Activated CD4-positive, alpha-beta T cell treated with anti-CD3 and anti-CD28 coated beads, Interleukin-2, amount 50 U/mL, for 4 hours (primary cell): ENCODE measurements around the gene ATP4A.
A peak's percentile ranks its signal among the peaks of the same experiment; 100 is the strongest.
"Not testable (repeated sequence)": the region's sequence is repeated elsewhere in the genome, so short reads cannot be mapped to it uniquely, and the experiment has no call there.

Experiments used
- DNase-seq, 2 experiments: peaks; one replicate each; pipeline ENCODE4 v3.0.0-alpha.2; 2020

ATP4A gene

GRCh38 chr19:35563207-35563829, at the start of gene ATP4A:
ATP4A (minus strand) TSS chr19:35563658; CDS start chr19:35563629, 29 bp downstream.
- no peak for DNase-seq

DNA sequence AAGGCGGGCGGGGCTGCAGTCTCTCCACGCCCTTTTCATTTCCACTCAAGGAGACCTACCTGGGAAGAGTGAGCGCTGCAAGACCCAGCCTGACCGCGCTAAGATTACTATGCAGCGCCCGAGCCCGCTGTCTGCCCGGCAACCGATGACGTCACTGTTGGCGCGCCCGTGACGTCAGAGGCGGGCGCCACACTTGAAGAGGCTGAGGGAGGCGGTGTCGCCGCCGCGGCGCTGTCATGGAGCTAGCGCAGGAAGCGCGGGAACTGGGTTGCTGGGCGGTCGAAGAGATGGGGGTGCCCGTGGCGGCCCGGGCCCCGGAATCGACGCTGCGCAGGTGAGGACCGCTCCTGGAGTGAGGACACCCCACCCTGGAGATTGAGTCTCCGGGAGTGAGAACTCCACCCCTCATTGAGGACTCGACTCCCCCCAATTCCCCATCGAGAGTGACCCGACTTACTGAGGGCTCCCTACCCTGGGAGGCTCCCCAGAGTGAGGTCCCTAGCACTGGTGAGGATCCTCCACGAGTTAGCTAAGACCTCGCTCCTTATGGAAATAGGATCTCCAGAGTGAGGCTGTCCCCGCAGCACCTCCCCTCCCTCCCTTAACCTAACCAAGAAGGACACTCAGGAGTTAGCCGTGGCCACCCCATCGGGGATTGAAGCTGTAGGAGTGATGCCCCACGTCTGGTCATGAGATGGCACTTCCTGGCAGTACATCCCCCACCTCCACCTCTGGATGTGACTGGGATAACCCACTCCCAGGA, 49.3 kb upstream of the ATP4A start, which contains the start of gene HAUS5:
TSS of gene HAUS5 (plus strand) at position 177 of the 763 bp plus-strand sequence. CDS start at position 237, 60 bp downstream.
- DNase-seq, result peak; percentile 91 to 92

DNA sequence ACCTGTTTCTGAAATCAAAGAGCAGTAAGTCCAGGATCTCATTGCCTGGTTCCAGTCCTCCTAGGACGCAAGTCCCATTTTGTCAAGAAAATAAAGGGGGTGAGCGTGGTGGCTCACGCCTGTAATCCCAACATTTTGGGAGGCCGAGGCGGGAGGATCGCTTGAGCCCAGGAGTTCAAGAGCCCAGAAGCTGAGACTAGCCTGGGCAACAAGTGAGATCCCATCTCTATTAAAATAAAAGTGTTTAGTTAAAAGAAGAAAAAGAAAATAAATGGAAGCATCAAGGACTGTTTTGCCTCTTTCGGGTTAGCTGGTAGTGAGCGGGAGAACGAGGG, 48.7 kb upstream of the ATP4A start:
- no peak for DNase-seq

- DNase-seq, result no peak
Measured at GRCh38 chr19:35609851-35610353, 46.4 kb upstream of the ATP4A start.

GRCh38 chr19:35608251-35608650, 44.8 kb upstream of the ATP4A start:
- DNase-seq, result no peak

- no peak for DNase-seq
Measured at GRCh38 chr19:35607661-35608060, 44.2 kb upstream of the ATP4A start.

DNA sequence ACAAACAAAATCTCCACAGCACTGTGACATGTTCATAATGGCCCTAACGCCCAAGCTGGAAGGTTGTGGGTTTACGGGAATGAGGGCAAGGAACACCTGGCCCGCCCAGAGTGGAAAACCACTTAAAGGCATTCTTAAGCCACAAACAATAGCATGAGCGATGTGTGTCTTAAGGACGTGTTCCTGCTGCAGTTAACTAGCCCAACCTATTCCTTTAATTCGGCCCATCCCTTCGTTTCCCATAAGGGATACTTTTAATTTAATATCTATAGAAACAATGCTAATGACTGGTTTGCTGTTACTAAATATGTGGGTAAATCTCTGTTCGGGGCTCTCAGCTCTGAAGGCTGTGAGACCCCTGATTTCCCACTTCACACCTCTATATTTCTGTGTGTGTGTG, 43.7 kb upstream of the ATP4A start:
- not testable (repeated sequence) for DNase-seq

DNA sequence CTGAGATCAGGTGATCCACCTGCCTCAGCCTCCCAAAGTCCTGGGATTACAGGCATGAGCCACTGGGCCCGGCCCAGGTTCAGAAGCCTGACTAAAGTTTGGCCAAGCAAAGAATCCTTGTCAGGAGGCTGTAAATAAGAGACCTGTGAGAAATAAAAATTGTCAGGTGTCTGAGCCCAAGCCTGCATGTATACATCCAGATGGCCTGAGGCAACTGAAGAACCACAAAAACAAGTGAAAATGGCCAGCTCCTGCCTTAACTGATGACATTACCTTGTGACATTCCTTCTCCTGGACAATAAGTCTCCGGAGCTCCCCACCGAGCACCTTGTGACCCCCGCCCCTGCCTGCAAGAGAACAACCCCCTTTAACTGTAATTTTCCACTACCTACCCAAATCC, 41.0 kb upstream of the ATP4A start:
- DNase-seq, result not testable (repeated sequence)

GRCh38 chr19:35601971-35602370, 38.5 kb upstream of the ATP4A start:
- no peak for DNase-seq

DNA sequence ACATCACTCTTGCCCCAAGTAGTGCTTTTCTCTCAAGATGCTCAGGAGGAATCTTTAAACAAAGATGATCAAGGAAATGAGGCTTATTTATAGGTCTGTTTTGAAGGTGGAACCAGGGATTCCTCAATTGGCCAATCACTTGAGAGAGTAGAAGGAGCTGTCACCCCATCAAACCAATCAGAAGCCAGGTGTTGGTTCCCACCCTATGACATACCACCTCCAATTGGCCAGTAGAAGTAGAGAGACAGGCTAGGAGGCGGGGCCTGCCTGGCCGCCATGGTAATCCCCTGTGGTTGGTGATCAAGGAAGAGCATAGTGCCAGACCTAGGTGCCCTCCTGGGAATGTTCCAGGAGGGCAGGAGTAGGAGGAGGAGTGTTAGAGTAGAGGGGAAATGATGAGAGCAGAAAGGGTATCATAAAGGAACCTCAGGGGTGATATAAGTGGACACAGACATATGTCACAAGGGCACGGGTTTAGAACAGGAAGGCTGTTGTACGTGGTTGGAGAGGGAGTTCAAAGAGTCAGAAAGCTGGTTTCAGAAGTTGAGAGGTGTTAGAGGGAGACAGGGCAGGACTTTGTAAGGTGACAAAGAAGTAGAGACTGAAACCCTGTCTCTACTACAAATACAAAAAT, 33.0 kb upstream of the ATP4A start:
- DNase-seq, result no peak

DNA sequence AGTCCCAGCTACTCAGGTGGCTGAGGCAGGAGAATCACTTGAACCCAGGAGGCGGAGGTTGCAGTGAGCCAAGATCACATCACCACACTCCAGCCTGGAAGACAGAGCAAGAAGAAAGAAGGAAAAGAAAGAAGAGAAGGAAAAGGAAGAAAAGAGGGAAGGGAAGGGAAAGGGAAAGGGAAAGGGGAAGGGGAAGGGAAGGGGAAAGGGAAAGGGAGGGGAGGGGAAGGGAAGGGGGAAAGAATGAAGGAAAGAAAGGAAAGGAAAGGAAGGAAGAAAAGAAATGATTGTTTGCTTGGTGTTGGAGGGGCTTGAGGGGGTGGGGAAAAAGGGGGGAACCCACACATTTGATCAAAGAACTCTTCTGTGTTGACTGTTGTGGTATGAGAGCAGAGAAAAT, 32.5 kb upstream of the ATP4A start:
- no peak for DNase-seq

- DNase-seq, result not testable (repeated sequence)
Measured at GRCh38 chr19:35595026-35595425, 31.6 kb upstream of the ATP4A start.

- DNase-seq, result no peak
Measured at GRCh38 chr19:35592226-35592625, 28.8 kb upstream of the ATP4A start.

GRCh38 chr19:35590875-35591274, 27.4 kb upstream of the ATP4A start:
- DNase-seq, result no peak

GRCh38 chr19:35587321-35587720, 23.9 kb upstream of the ATP4A start:
- DNase-seq, result no peak

DNA sequence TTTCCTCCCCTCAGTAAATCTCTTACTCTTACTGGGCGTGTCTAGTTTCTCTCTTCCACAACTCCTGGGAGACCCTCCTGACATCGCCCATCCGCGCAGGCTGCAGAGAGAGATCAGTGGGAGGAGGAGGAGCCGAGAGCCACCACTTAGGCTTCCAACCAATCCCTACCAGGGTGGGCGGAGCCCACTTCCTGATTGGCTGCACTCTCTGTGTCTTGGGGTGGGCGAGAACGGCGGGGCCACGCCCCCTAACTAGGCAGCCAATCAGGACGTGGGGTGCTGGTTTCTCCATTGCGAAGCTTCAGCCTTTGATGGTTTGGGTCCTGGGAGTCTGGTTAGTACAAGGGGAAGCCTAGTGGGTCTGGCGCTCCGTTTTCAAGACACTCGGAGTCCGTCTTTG, 22.4 kb upstream of the ATP4A start, which contains the start of gene PMIS2:
TSS of gene PMIS2 (plus strand) at position 326 of the 400 bp plus-strand sequence. CDS start 87 bp downstream, outside the sequence.
- no peak for DNase-seq

- no peak for DNase-seq
Measured at GRCh38 chr19:35582760-35583159, 19.3 kb upstream of the ATP4A start.

GRCh38 chr19:35578707-35579106, 15.2 kb upstream of the ATP4A start:
- no peak for DNase-seq

GRCh38 chr19:35577918-35578317, 14.5 kb upstream of the ATP4A start:
- DNase-seq, result no peak

- DNase-seq, result no peak
Measured at GRCh38 chr19:35571406-35571965, 8.0 kb upstream of the ATP4A start.

DNA sequence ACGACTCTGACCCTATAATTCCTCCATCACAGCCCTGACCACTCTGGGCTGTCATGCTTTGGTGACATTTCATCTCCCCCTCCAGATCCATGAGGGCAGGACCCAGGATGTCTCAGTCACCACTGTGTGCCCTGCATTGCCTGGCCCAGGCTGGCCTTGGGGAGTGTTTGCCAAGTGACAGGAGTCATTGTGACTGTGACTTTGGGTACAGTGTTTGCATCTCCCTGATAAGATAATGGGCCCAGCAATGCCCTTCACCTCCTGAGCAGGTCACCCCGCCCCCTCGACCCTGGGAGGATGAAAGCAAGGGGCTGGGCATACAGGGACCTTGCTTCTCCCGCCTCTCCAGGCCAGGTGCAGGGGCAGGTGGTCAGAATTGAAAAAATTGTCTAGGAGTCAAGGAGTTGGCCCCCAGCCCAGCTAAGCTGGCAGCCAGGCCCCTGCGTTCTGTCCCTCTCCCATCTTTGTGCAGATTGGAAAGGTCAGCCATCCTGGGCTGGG, 5.9 kb upstream of the ATP4A start:
- DNase-seq, result no peak

- DNase-seq, result no peak
Measured at GRCh38 chr19:35566738-35567137, 3.3 kb upstream of the ATP4A start.
